AG09309 (cell line): Measurements from ENCODE around the gene TSHZ3.

ENCODE experiments used
- DNase-seq: peaks from one replicate; pipeline ENCODE4 v3.0.0-alpha.2; 2010; ENCODE audit warnings: low read depth
- H3K4me3 ChIP-seq: 2 replicates; pipeline ENCODE4 v1.5.1; 2011; ENCODE audit warnings: mild to moderate bottlenecking, low read depth, low read length, moderate library complexity; ENCODE audit not compliant: control insufficient read depth
- TF ChIP-seq, protein P1 (sequence below): IDR thresholded peaks from 2 replicates; pipeline ENCODE4 v1.5.1; 2011; ENCODE audit warnings: mild to moderate bottlenecking, low read depth, low read length, inconsistent platforms; ENCODE audit not compliant: insufficient read depth, control insufficient read depth; ENCODE audit errors: missing control alignments

TSHZ3 gene

GRCh38 chr19:31338069-31338776, 11.0 kb downstream of the TSHZ3 start:
- TF ChIP-seq, protein P1, sequence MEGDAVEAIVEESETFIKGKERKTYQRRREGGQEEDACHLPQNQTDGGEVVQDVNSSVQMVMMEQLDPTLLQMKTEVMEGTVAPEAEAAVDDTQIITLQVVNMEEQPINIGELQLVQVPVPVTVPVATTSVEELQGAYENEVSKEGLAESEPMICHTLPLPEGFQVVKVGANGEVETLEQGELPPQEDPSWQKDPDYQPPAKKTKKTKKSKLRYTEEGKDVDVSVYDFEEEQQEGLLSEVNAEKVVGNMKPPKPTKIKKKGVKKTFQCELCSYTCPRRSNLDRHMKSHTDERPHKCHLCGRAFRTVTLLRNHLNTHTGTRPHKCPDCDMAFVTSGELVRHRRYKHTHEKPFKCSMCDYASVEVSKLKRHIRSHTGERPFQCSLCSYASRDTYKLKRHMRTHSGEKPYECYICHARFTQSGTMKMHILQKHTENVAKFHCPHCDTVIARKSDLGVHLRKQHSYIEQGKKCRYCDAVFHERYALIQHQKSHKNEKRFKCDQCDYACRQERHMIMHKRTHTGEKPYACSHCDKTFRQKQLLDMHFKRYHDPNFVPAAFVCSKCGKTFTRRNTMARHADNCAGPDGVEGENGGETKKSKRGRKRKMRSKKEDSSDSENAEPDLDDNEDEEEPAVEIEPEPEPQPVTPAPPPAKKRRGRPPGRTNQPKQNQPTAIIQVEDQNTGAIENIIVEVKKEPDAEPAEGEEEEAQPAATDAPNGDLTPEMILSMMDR: peak; percentile 52
- H3K4me3 ChIP-seq: no peak overlapping the region
- no peak for DNase-seq

GRCh38 chr19:31337008-31337914, 12.0 kb downstream of the TSHZ3 start:
- DNase-seq: no peak
- TF ChIP-seq, protein P1: no peak
- H3K4me3 ChIP-seq: no peak overlapping the region

- no peak overlapping the region for H3K4me3 ChIP-seq
Measured at GRCh38 chr19:31335716-31336115, 13.5 kb downstream of the TSHZ3 start.

DNA sequence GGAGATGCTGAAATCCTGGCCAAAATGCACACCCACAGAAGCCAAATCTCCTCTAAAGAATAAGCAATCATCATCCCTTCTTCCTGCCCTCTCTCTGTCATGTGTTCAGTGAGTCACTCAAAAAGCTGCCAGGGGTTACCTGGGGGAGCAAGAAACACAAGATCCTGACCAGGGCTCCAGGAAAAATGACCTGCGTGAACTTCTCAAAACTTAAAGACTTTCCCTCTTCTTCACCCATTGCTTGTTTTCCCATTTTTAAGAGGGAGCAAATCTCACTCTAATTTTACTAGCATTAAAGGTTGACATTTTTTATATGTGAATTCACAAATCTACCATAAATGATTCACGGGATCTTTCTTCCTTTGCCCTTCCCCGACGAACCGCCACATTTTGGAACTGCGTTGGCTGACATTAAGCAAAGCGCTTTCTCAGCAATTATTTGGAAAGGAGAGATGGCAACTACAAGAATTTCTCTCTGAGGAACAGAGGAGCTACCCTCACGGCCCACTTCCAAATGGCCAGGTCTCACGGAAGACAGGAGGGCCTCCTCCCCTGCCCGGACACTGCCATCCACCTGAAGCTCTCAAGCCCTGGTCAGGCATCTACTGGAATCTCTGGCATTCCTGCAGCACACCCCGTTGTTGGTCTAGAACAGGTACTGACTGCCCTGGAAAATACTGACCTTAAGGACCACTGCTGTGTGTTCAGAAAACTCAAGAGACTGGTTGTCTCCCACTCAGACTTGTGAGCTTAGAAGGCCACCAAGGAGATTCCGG, 14.2 kb downstream of the TSHZ3 start:
- TF ChIP-seq, protein P1: no peak

More at GRCh38 chr19:31335716-31336115, 13.5 kb downstream of the TSHZ3 start:
- TF ChIP-seq, protein P1: no peak
- no peak for DNase-seq

DNA sequence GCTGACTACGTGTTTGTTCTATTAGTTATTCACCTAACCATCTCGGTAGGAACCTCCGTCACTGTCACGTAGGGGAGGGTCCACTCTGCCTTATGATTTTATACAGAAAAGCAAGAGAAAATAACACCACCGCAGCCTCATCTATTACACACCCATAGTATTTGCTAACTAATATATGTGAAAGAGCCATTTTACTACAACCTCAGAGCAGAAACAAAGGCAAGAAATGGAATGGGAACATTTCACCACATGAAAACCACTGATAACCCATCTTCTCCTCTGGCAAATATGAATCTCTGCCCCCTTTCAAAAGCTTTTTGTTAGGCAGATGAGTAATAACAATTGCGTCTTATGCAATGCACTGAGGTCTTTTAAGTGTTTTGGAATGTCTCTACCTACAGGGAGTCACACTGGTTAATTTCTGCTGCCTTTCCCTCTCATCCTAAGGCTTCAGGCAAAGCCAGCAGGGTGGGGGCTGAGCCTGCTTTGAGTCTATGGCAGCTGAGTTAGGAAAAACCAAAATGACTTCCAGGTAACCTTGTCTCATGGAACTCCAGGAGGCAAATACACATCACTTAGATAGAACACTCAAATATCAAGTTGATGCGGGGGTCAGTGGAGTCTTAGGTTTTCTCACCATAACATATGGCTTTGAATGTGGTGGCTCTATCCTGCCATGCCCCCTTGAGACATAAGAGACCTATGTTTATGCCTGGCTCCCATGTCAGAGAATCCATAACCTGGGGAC, 15.0 kb downstream of the TSHZ3 start:
- no peak overlapping the region for H3K4me3 ChIP-seq
- TF ChIP-seq, protein P1: no peak
- no peak for DNase-seq

More for the DNA sequence above, 14.2 kb downstream of the TSHZ3 start:
- no peak for DNase-seq
- no peak overlapping the region for H3K4me3 ChIP-seq
